Prostate gland (tissue), 2 donors: ENCODE measurements around the gene SPTB.

Experiments used
- POLR2AphosphoS5 ChIP-seq: sonication (generic); formaldehyde crosslinking; IDR thresholded peaks from one replicate; pipeline ENCODE4 v1.6.1; 2017; ENCODE audit warnings: antibody characterized with exemption
- TF ChIP-seq, protein P1 (sequence below), 4 experiments: fragments of 200-600 bp in 2 of 4; fragments of 450-650 bp in 2 of 4; sonication (generic) in 2 of 4; IDR thresholded peaks; 1 replicate in 3 of 4; 2 replicates in 1 of 4; pipeline ENCODE4 v1.5.1; 2016 to 2019; ENCODE audit warnings: antibody characterized with exemption in 4 of 4, mild to moderate bottlenecking in 2 of 4, moderate library complexity in 2 of 4

DNA sequence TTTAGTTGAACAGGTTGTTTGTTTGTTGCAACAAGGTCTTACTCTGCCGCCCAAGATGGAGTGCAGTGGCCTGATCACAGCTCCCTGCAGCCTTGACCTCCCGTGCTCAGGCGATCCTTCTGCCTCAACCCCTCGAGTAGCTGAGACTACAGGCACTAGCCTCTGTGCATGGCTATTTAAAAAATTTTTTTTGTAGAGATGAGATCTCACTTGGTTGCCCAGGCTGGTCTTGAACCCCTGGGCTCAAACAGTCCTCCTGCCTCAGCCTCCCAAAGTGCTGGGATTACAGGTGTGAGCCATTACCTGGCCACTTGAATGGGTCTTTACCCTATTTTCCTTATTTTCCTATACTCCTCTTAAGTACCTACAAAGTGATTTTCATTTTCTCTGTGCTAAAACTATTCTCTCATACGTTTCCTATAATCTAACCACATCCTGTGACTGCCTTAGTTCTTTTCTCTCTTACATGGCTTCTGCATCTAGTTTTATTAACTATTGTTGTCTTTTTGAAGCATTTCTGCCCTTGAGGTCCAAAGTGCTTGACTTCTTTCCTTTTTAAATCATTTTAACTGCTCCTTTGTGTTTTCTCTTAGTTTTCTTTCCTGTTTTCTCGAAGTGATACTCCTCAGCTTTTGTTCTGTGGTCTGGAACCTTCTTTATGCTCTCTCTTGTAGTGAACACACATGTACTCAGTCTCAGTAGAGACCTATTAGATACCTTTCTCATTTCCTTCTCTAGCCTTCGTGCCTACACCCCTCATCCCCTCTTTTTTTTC, 48.7 kb upstream of the SPTB start:
- TF ChIP-seq, protein P1, sequence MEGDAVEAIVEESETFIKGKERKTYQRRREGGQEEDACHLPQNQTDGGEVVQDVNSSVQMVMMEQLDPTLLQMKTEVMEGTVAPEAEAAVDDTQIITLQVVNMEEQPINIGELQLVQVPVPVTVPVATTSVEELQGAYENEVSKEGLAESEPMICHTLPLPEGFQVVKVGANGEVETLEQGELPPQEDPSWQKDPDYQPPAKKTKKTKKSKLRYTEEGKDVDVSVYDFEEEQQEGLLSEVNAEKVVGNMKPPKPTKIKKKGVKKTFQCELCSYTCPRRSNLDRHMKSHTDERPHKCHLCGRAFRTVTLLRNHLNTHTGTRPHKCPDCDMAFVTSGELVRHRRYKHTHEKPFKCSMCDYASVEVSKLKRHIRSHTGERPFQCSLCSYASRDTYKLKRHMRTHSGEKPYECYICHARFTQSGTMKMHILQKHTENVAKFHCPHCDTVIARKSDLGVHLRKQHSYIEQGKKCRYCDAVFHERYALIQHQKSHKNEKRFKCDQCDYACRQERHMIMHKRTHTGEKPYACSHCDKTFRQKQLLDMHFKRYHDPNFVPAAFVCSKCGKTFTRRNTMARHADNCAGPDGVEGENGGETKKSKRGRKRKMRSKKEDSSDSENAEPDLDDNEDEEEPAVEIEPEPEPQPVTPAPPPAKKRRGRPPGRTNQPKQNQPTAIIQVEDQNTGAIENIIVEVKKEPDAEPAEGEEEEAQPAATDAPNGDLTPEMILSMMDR (IDR thresholded peaks at IDR 0.05) = no peak
- TF ChIP-seq POLR2AphosphoS5 = no peak
